Measurements from ENCODE around the gene COP1. TPM values are rescaled to one million over a fixed set of nuclear protein-coding genes. Genes with fewer than 3 reads are reported as not detected.

COP1 gene
- total and polyA plus RNA-seq, 2 of the 13 experiments (the other 11 are each of a cell fraction or from before 2014, with no cell fraction given), result 20.5 to 51.3 TPM

- H3K4me2 ChIP-seq (ENCODE audit: low read depth, low read length), result no peak overlapping the region
- in situ Hi-C loops (cut with HindIII; ENCODE audit: extremely low pct_ligation_motif_present, low pct_unique_long_range_greater_than_20kb), result no loop called here
- no peaks in the 10 kb centered on the region for H3K79me2 ChIP-seq (ENCODE audit: insufficient read depth, low read length)
- no TSS peak for BruUV-seq (replicated peaks)
- H3K4me1 ChIP-seq (ENCODE audit: insufficient read depth, low read length), result no peaks in the 10 kb centered on the region
- CTCF ChIA-PET (ENCODE audit: low intra/inter-chr PET ratio, low total read pairs), result no interaction called here
- H4K20me1 ChIP-seq (ENCODE audit: insufficient read depth, low read length), result no peaks in the 10 kb centered on the region
- ATAC-seq (no peak), FAIRE-seq (no peak), DNase-seq (ENCODE audit: low spot score) (no peak)
- POLR2A ChIA-PET, result no interaction called here
- no peak overlapping the region for H3K9ac ChIP-seq (ENCODE audit: insufficient read depth, low read depth, low read length)
- 100% methylated on average over 1 of the region's 1 CpG for WGBS (ENCODE audit: low lambda C conversion rate)
- no peak overlapping the region for H3K27ac ChIP-seq (ENCODE audit: extremely low read length, insufficient read depth, low read length)
- H3K9me3 ChIP-seq (ENCODE audit: low read length), result no peaks in the 10 kb centered on the region
- H3K36me3 ChIP-seq (replicated peaks in 1 of 2; ENCODE audit: control insufficient read depth in 1 of 2, insufficient read depth in 2 of 2, low read length in 2 of 2), result peaks cover 4 to 21% of the 10 kb centered on the region in 2 experiments; a peak in 3 of 5 replicates
- intact Hi-C loops (cut with micrococcal nuclease; ENCODE audit: unreplicated experiment), result no loop called here
- no peak for TF ChIP-seq ZNF33B (CRISPR knock-in tag; IDR thresholded peaks at IDR 0.05)
- no peak for TF ChIP-seq TFAP4 (IDR thresholded peaks at IDR 0.05; ENCODE audit: borderline replicate concordance, low read depth)
- TF ChIP-seq ZNF230 (CRISPR knock-in tag; IDR thresholded peaks at IDR 0.05), result no peak
- no peak for TF ChIP-seq RARA (CRISPR knock-in tag; IDR thresholded peaks at IDR 0.05)
- no peak for TF ChIP-seq PRDM10 (CRISPR knock-in tag; IDR thresholded peaks at IDR 0.05; ENCODE audit: low read depth)
- no peak for TF ChIP-seq ATF6 (CRISPR knock-in tag; conservative IDR thresholded peaks at IDR 0.05)
- no peak for TF ChIP-seq MTA1 (CRISPR knock-in tag; IDR thresholded peaks at IDR 0.05; ENCODE audit: borderline replicate concordance)
- TF ChIP-seq USF2 (IDR thresholded peaks at IDR 0.05; ENCODE audit: low read depth, low read length), result no peak
- no peak for TF ChIP-seq USF2 (CRISPR knock-in tag; IDR thresholded peaks at IDR 0.05; ENCODE audit: borderline replicate concordance)
- TF ChIP-seq ZGPAT (CRISPR knock-in tag; IDR thresholded peaks at IDR 0.05), result no peak
- H3K27me3 ChIP-seq (ENCODE audit: control insufficient read depth in 1 of 2, insufficient read depth in 2 of 2, low read length in 2 of 2), result no peaks in the 10 kb centered on the region
- H2AFZ ChIP-seq (ENCODE audit: low read length), result no peak overlapping the region
- H3K4me3 ChIP-seq (replicated peaks in 1 of 3; ENCODE audit: insufficient read depth in 1 of 3, low read depth in 2 of 3, low read length in 3 of 3), result no peak overlapping the region
Observed at GRCh38 chr1:176102768-176103350, 104.2 kb downstream of the COP1 start.

Measured in HepG2 (cell line).